Fibroblast of mammary gland (primary cell): Measurements from ENCODE around the gene VPS13C.

Experiments
- DNase-seq: peaks from one replicate; pipeline ENCODE4 v3.0.0-alpha.2; 2010; ENCODE audit warnings: low read depth
- H3K4me3 ChIP-seq: 2 replicates; pipeline ENCODE4 v1.5.1; 2011; ENCODE audit warnings: low read depth, mild to moderate bottlenecking, low read length, moderate library complexity; ENCODE audit not compliant: control insufficient read depth
- TF ChIP-seq, protein P1 (sequence below): conservative IDR thresholded peaks from 2 replicates; pipeline ENCODE4 v1.5.1; 2011; ENCODE audit warnings: low read depth, low read length, inconsistent platforms; ENCODE audit not compliant: control insufficient read depth, insufficient read depth

VPS13C gene

GRCh38 chr15:61923173-61923572 is 137.1 kb downstream of the VPS13C start:
- no peak overlapping the region for H3K4me3 ChIP-seq
- no peak for DNase-seq
- TF ChIP-seq, protein P1, sequence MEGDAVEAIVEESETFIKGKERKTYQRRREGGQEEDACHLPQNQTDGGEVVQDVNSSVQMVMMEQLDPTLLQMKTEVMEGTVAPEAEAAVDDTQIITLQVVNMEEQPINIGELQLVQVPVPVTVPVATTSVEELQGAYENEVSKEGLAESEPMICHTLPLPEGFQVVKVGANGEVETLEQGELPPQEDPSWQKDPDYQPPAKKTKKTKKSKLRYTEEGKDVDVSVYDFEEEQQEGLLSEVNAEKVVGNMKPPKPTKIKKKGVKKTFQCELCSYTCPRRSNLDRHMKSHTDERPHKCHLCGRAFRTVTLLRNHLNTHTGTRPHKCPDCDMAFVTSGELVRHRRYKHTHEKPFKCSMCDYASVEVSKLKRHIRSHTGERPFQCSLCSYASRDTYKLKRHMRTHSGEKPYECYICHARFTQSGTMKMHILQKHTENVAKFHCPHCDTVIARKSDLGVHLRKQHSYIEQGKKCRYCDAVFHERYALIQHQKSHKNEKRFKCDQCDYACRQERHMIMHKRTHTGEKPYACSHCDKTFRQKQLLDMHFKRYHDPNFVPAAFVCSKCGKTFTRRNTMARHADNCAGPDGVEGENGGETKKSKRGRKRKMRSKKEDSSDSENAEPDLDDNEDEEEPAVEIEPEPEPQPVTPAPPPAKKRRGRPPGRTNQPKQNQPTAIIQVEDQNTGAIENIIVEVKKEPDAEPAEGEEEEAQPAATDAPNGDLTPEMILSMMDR = no peak

- TF ChIP-seq, protein P1 = no peak
- peak; percentile 50 for DNase-seq
- H3K4me3 ChIP-seq = no peak overlapping the region
Observed at GRCh38 chr15:61921093-61921492, 139.2 kb downstream of the VPS13C start.

DNA sequence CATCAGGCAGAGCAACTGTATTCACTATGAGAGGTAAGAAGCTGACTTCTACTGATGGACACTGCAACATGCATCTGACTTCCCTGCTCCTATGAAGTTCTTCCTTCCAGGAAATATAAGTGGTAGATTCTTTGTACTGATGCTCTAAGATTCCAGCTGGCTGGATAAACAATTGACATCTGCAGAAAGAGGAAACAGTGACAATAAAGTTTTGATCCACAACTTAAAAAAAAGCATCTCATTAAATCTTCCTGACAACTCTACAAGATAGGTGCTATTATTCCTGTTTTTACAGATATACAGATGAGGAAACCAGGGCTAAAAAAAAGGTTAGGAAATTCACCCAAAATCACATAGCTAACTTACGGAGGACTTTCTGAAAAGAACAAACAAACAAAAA is 142.8 kb downstream of the VPS13C start:
- TF ChIP-seq, protein P1 = no peak
- DNase-seq = no peak
- no peak overlapping the region for H3K4me3 ChIP-seq

DNA sequence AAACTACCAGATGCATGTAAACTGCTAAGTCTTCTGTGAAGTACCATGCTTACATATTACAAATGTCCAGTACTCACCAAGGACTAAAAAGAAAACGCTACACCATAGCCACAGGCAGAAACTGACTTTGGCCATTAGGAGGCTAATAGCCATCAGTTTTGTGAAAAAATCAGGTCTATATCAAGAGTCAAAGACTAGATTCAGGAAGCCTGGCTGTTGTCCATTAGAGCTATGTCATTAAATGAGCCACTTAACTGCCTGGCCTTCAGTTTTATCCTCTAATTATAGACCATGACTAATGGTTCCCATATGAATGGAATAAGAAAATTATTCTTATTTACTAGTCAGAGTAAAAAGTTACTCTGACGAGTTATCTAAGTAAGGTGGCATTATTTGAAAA is 144.1 kb downstream of the VPS13C start:
- DNase-seq = peak; percentile 43
- no peak overlapping the region for H3K4me3 ChIP-seq
- TF ChIP-seq, protein P1 = no peak

- no peak for DNase-seq
- no peak overlapping the region for H3K4me3 ChIP-seq
- TF ChIP-seq, protein P1 = no peak
Observed at GRCh38 chr15:61915640-61916039, 144.6 kb downstream of the VPS13C start.

DNA sequence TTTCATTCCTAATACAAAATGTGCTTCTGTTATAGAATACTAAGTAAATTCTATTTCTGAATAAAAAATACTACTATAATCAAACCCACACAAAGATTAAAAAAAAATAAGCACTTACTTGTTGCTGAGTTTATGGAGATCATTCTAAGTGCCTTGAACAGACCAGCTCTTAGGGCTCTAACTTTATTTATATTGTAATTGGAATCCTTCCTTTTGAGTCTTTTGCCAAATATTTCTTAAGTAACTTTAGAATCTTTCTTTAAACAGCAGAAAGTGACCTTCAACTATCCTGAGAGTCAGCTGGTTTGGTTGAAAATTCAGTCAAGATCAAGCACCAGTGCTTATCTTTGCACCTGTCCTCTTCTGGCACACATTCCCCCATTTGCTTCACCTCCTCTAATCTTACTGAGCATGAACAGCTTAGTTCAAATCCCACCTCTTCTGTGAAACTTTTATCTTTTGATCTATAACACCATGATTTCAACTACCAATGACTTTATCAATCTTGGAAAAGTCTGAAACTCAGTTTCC is 149.3 kb downstream of the VPS13C start:
- no peak for DNase-seq
- TF ChIP-seq, protein P1 = no peak
- no peak overlapping the region for H3K4me3 ChIP-seq

DNA sequence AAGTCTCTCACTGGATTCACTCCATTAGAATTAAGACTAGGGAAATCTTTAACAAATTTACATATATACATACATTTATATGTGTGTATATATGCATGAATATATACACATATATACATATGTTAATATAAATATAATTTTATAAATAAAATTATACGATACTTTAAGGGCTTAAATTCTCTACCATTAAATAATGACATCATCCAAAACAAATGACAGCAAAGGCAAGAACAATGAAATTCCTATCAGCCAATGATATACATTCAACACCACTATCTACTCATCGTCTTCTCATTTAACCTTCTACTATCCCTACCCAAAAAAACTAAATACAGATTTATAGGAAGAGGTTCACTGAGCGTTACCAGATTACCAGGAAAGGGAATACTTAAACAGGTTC is 152.0 kb downstream of the VPS13C start:
- DNase-seq = no peak
- TF ChIP-seq, protein P1 = no peak
- no peak overlapping the region for H3K4me3 ChIP-seq
